Prostate gland (tissue), 2 donors: Measurements from ENCODE around the gene RC3H2. TPM values are rescaled to one million over a fixed set of nuclear protein-coding genes. Genes with fewer than 3 reads are reported as not detected.
A peak's percentile ranks its signal among the peaks of the same experiment; 100 is the strongest.

Experiments
- DNase-seq: peaks from one replicate; pipeline ENCODE4 v3.0.0-alpha.2; 2019; ENCODE audit warnings: low spot score
- H3K27ac ChIP-seq, 2 donors: fragments of 200-600 bp; sonication (generic); 2 replicates each; pipeline ENCODE4 v1.5.1; 2017 to 2019
- H3K27me3 ChIP-seq: fragments of 200-600 bp; sonication (generic); replicated peaks from 2 replicates; pipeline ENCODE4 v1.5.1; 2019; ENCODE audit not compliant: insufficient read depth
- H3K36me3 ChIP-seq, 2 donors: fragments of 200-600 bp; sonication (generic); 1 replicate in 1 of 2; 2 replicates in 1 of 2; pipeline versions ENCODE4 v1.5.1 to v1.8.1; 2017 to 2019
- H3K4me1 ChIP-seq: fragments of 200-600 bp; sonication (generic); replicated peaks from 2 replicates; pipeline ENCODE4 v1.5.1; 2019
- H3K4me3 ChIP-seq, 2 donors: fragments of 200-600 bp; sonication (generic); 2 replicates each; pipeline ENCODE4 v1.5.1; 2017 to 2019
- H3K9me3 ChIP-seq: fragments of 200-600 bp; sonication (generic); 2 replicates; pipeline ENCODE4 v1.5.1; 2017
- CTCF ChIP-seq, 4 experiments: fragments of 200-600 bp in 2 of 4; fragments of 450-650 bp in 2 of 4; sonication (generic) in 2 of 4; IDR thresholded peaks; 1 replicate in 3 of 4; 2 replicates in 1 of 4; pipeline ENCODE4 v1.5.1; 2016 to 2019; ENCODE audit warnings: antibody characterized with exemption in 4 of 4, mild to moderate bottlenecking in 2 of 4, moderate library complexity in 2 of 4
- POLR2A ChIP-seq: fragments of 450-650 bp; IDR thresholded peaks from one replicate; pipeline ENCODE4 v1.6.1; 2016; ENCODE audit warnings: antibody characterized with exemption, mild to moderate bottlenecking
- POLR2AphosphoS5 ChIP-seq: sonication (generic); formaldehyde crosslinking; IDR thresholded peaks from one replicate; pipeline ENCODE4 v1.6.1; 2017; ENCODE audit warnings: antibody characterized with exemption
- WGBS: methylation state at CpG from one replicate; pipeline ENCODE4 v1.1.5; 2018; 5-methylcytosine and 5-hydroxymethylcytosine counted together
- intact Hi-C: fragments of 100-400 bp; cut with DNase I; formaldehyde crosslinking; loops from one replicate; pipeline ENCODE4 v1.14.2; 2022
- total RNA-seq, 2 donors: library from RNA; depleted of rRNA; stranded (reverse); fragments of >200 nt; gene quantifications; one replicate each; pipeline ENCODE4 v1.1.0, GENCODE V29; 2016

RC3H2 gene
- total RNA-seq, 2 donors from 2014 or later = 25.8 to 47.9 TPM

- 93% methylated on average over 4 of the region's 4 CpGs for WGBS
These were observed 82.2 kb downstream of the RC3H2 start for GRCh38 chr9:122822938-122823337.

GRCh38 chr9:122822056-122822455 lies 83.1 kb downstream of the RC3H2 start:
- WGBS = 82% methylated on average over 6 of the region's 6 CpGs
- no peaks in the 10 kb centered on the region for H3K27me3 ChIP-seq
- no peaks in the 10 kb centered on the region for H3K36me3 ChIP-seq
- H3K4me3 ChIP-seq = no peak overlapping the region
- no peak for DNase-seq
- H3K27ac ChIP-seq = no peak overlapping the region
- TF ChIP-seq POLR2A (no peak), POLR2AphosphoS5 (no peak), CTCF (IDR thresholded peaks at IDR 0.05) (no peak)
- intact Hi-C loops = no loop called here
- H3K4me1 ChIP-seq = no peaks in the 10 kb centered on the region
- no peaks in the 10 kb centered on the region for H3K9me3 ChIP-seq

More at GRCh38 chr9:122822938-122823337, 82.2 kb downstream of the RC3H2 start:
- Histone ChIP-seq H3K4me3 (no peak overlapping the region), H3K4me1 (no peaks in the 10 kb centered on the region), H3K27me3 (no peaks in the 10 kb centered on the region), H3K36me3 (no peaks in the 10 kb centered on the region), H3K9me3 (no peaks in the 10 kb centered on the region), H3K27ac (no peak overlapping the region)
- no peak for TF ChIP-seq POLR2A
- no peak for TF ChIP-seq POLR2AphosphoS5
- no peak for TF ChIP-seq CTCF (IDR thresholded peaks at IDR 0.05)
- DNase-seq = no peak
- intact Hi-C loops = no loop called here

GRCh38 chr9:122821278-122821943 lies 83.7 kb downstream of the RC3H2 start:
- H3K4me1 ChIP-seq = no peaks in the 10 kb centered on the region
- no peak overlapping the region for H3K27ac ChIP-seq
- WGBS = 35% methylated on average over 7 of the region's 7 CpGs
- DNase-seq = no peak
- H3K4me3 ChIP-seq = no peak overlapping the region
- H3K27me3 ChIP-seq = no peaks in the 10 kb centered on the region
- TF ChIP-seq POLR2A = no peak
- TF ChIP-seq POLR2AphosphoS5 = peak; percentile 18
- TF ChIP-seq CTCF (IDR thresholded peaks at IDR 0.05) = no peak
- H3K9me3 ChIP-seq = no peaks in the 10 kb centered on the region
- intact Hi-C loops = no loop called here
- no peaks in the 10 kb centered on the region for H3K36me3 ChIP-seq

GRCh38 chr9:122820490-122820845 lies 84.7 kb downstream of the RC3H2 start:
- Histone ChIP-seq H3K27me3 (no peaks in the 10 kb centered on the region), H3K27ac (peak overlapping the region in 1 of 2 donors; percentile 36), H3K4me3 (no peak overlapping the region), H3K36me3 (no peaks in the 10 kb centered on the region), H3K9me3 (no peaks in the 10 kb centered on the region), H3K4me1 (no peaks in the 10 kb centered on the region)
- intact Hi-C loops = no loop called here
- no peak for TF ChIP-seq POLR2A
- no peak for TF ChIP-seq POLR2AphosphoS5
- TF ChIP-seq CTCF (IDR thresholded peaks at IDR 0.05) = no peak
- 89% methylated on average over 11 of the region's 11 CpGs for WGBS
- DNase-seq = no peak
